Adrenal gland (tissue), 12 donors: Measurements from ENCODE around the gene ZNF780A. TPM values are rescaled to one million over a fixed set of nuclear protein-coding genes. Genes with fewer than 3 reads are reported as not detected.
"Not testable (repeated sequence)": the region's sequence is repeated elsewhere in the genome, so short reads cannot be mapped to it uniquely, and the experiment has no call there.

Experiments used
- DNase-seq, 7 donors: peaks; one replicate each; pipeline ENCODE4 v3.0.0-alpha.2; 2019 to 2020
- H3K27ac ChIP-seq, 5 donors: fragments of 200-600 bp; sonication (generic) in 4 of 5; 1 replicate in 3 of 5; 2 replicates in 2 of 5; pipeline versions ENCODE4 v1.5.1 to v1.8.0; 2016 to 2020; ENCODE audit warnings: mild to moderate bottlenecking in 1 of 5
- H3K27me3 ChIP-seq: fragments of 200-600 bp; 2 replicates; pipeline ENCODE4 v1.8.0; 2021
- H3K36me3 ChIP-seq, 2 donors: fragments of 200-600 bp; replicated peaks in 1 of 2; 1 replicate in 1 of 2; 2 replicates in 1 of 2; pipeline versions ENCODE4 v1.5.1 to v1.8.0; 2018 to 2022
- H3K4me1 ChIP-seq, 2 donors: fragments of 200-600 bp; replicated peaks in 1 of 2; 1 replicate in 1 of 2; 2 replicates in 1 of 2; pipeline versions ENCODE4 v1.5.1 to v1.8.0; 2018 to 2021
- H3K4me3 ChIP-seq, 4 donors: fragments of 200-600 bp; sonication (generic) in 3 of 4; one replicate each; pipeline ENCODE4 v1.5.1; 2016 to 2018
- H3K9me3 ChIP-seq, 3 donors: fragments of 200-600 bp; sonication (generic) in 1 of 3; replicated peaks in 1 of 3; 1 replicate in 2 of 3; 2 replicates in 1 of 3; pipeline versions ENCODE4 v1.5.1 to v1.8.0; 2016 to 2021
- CTCF ChIP-seq, 6 experiments: fragments of 450-650 bp in 4 of 6; fragments of 200-600 bp in 2 of 6; sonication (generic) in 1 of 6; IDR thresholded peaks; 1 replicate in 5 of 6; 2 replicates in 1 of 6; pipeline versions ENCODE4 v1.5.1 to v1.8.0; 2016 to 2021; ENCODE audit warnings: antibody characterized with exemption in 6 of 6, mild to moderate bottlenecking in 2 of 6, moderate library complexity in 1 of 6
- POLR2A ChIP-seq, 2 donors: fragments of 450-650 bp; IDR thresholded peaks; one replicate each; pipeline ENCODE4 v1.6.1; 2017; ENCODE audit warnings: antibody characterized with exemption in 2 of 2, mild to moderate bottlenecking in 2 of 2, moderate library complexity in 1 of 2
- WGBS, 4 donors: extraction: QIAGEN DNeasy Blood & Tissue Kit in 2 of 4; methylation state at CpG; one replicate each; pipeline versions ENCODE4 v1.1.5 to v1.1.7; 2013 to 2017; 5-methylcytosine and 5-hydroxymethylcytosine counted together
- intact Hi-C, 2 donors: fragments of 100-400 bp; cut with DNase I; formaldehyde crosslinking; loops; one replicate each; pipeline versions ENCODE4 v1.14.1 to v1.15.0; 2022 to 2023
- polyA plus RNA-seq, 3 donors: library from polyadenylated mRNA; stranded (reverse); fragments of 200-250 nt in 2 of 3; fragments of 350-450 nt in 1 of 3; fragmentation: Illumina TruSeq in 1 of 3; extraction: RNeasy Lipid Tissue Mini Kit (QIAGEN cat#74804) in 1 of 3; gene quantifications; one replicate each; pipeline ENCODE4 v1.2.3, GENCODE V29; 2013 to 2014
- total RNA-seq, 9 donors: library from RNA; depleted of rRNA in 4 of 9; stranded (reverse); fragments of >200 nt in 4 of 9; fragments of 120-200 nt in 1 of 9; fragmentation: NEBNext Ultra II Directional in 1 of 9; extraction: Animal tissue kit (Norgen Biotek cat#: 25700) in 1 of 9; gene quantifications; one replicate each; pipeline versions ENCODE4 v1.1.0 to v1.2.4, GENCODE V29; 2013 to 2023
- donor health status: healthy with polysubstance abuse.
- donor health status: Bipolar disorder and iron deficiency.
- donor health status: DM: yes; HTN: yes; CAD: no.
- donor health status: DM: no; HTN: no; CAD: no.
- donor health status: DM: no; HTN: no; CAD: no.
- donor health status: DM: yes; HTN: yes; CAD: no.

ZNF780A gene
- total and polyA plus RNA-seq, 12 donors = 12.9 to 65.6 (median 22.9) TPM

- Histone ChIP-seq H3K4me1 (peaks cover 4 to 13% of the 10 kb centered on the region in 2 donors), H3K27me3 (no peaks in the 10 kb centered on the region), H3K36me3 (no peaks in the 10 kb centered on the region), H3K27ac (peak within 1 kb of the TSS in 4 of 5 donors; percentile 26 to 77 (median 60)), H3K9me3 (peaks cover 0 to 22% (median 8%) of the 10 kb centered on the region in 3 donors), H3K4me3 (peak within 1 kb of the TSS; percentile 67 to 89 (median 87))
- WGBS, 4 donors = 0 to 1% (median 1%) methylated on average over 22 to 41 of the region's 41 CpGs
- peak in 1 of 2 donors; percentile 10 for TF ChIP-seq POLR2A (IDR thresholded peaks at IDR 0.05)
- no peak for TF ChIP-seq CTCF (IDR thresholded peaks at IDR 0.05)
- intact Hi-C loops = no loop called here
- peak; percentile 53 to 81 (median 63) for DNase-seq
These were observed 34.8 kb downstream of the ZNF780A start, which contains the start of gene ZNF780B for GRCh38 chr19:40055832-40056504. Gene ZNF780B (minus strand): TSS chr19:40056231. CDS start chr19:40050332, 5,899 bp downstream.

GRCh38 chr19:40055049-40055448, 35.7 kb downstream of the ZNF780A start:
- 39 to 59% (median 52%) methylated on average over 10 of the region's 10 CpGs for WGBS, 4 donors
- Histone ChIP-seq H3K36me3 (no peaks in the 10 kb centered on the region), H3K27me3 (no peaks in the 10 kb centered on the region), H3K27ac (peak overlapping the region in 2 of 5 donors; percentile 58 to 77), H3K4me3 (peak overlapping the region in 2 of 4 donors; percentile 67 to 87), H3K9me3 (peaks cover 0 to 20% (median 8%) of the 10 kb centered on the region in 3 donors), H3K4me1 (peaks cover 4 to 13% of the 10 kb centered on the region in 2 donors)
- TF ChIP-seq POLR2A (IDR thresholded peaks at IDR 0.05) (no peak), CTCF (IDR thresholded peaks at IDR 0.05) (no peak)
- DNase-seq = no peak
- intact Hi-C loops = no loop called here

GRCh38 chr19:40054632-40055031, 36.1 kb downstream of the ZNF780A start:
- H3K9me3 ChIP-seq = peaks cover 0 to 15% (median 7%) of the 10 kb centered on the region in 3 donors
- no peaks in the 10 kb centered on the region for H3K36me3 ChIP-seq
- H3K27ac ChIP-seq = no peak overlapping the region
- TF ChIP-seq CTCF (IDR thresholded peaks at IDR 0.05) (no peak), POLR2A (IDR thresholded peaks at IDR 0.05) (no peak)
- H3K4me3 ChIP-seq = no peak overlapping the region
- peaks cover 4 to 13% of the 10 kb centered on the region in 2 donors for H3K4me1 ChIP-seq
- H3K27me3 ChIP-seq = no peaks in the 10 kb centered on the region
- intact Hi-C loops = no loop called here
- DNase-seq = no peak
- WGBS, 4 donors = 93 to 96% (median 95%) methylated on average over 9 of the region's 9 CpGs

GRCh38 chr19:40053491-40053890, 37.3 kb downstream of the ZNF780A start:
- Histone ChIP-seq H3K4me3 (no peak overlapping the region), H3K27ac (no peak overlapping the region), H3K4me1 (peaks cover 4 to 13% of the 10 kb centered on the region in 2 donors), H3K36me3 (no peaks in the 10 kb centered on the region), H3K9me3 (peaks cover 0 to 9% (median 0%) of the 10 kb centered on the region in 3 donors), H3K27me3 (no peaks in the 10 kb centered on the region)
- WGBS, 4 donors = 97 to 100% (median 97%) methylated on average over 2 of the region's 2 CpGs
- no peak for DNase-seq
- no peak for TF ChIP-seq POLR2A (IDR thresholded peaks at IDR 0.05)
- TF ChIP-seq CTCF (IDR thresholded peaks at IDR 0.05) = no peak
- intact Hi-C loops = no loop called here

GRCh38 chr19:40041718-40042117, 49.0 kb downstream of the ZNF780A start:
- H3K27me3 ChIP-seq, intact Hi-C loops, H3K27ac ChIP-seq, DNase-seq, H3K4me1 ChIP-seq, H3K4me3 ChIP-seq: not testable (repeated sequence)
- peaks cover 0 to 27% of the 10 kb centered on the region in 2 donors for H3K36me3 ChIP-seq
- 94 to 100% (median 95%) methylated on average over 1 of the region's 1 CpG for WGBS, 4 donors
- peaks cover 0 to 32% (median 7%) of the 10 kb centered on the region in 3 donors for H3K9me3 ChIP-seq

GRCh38 chr19:40038047-40038446, 52.7 kb downstream of the ZNF780A start:
- intact Hi-C loops, H3K4me1 ChIP-seq: not testable (repeated sequence)
- WGBS, 4 donors = 98 to 100% (median 100%) methylated on average over 1 to 3 of the region's 3 CpGs

More at GRCh38 chr19:40038047-40038446, 52.7 kb downstream of the ZNF780A start:
- not testable (repeated sequence) for H3K27me3 ChIP-seq, H3K4me3 ChIP-seq, DNase-seq, H3K27ac ChIP-seq, H3K36me3 ChIP-seq
- peaks cover 0 to 52% (median 0%) of the 10 kb centered on the region in 3 donors for H3K9me3 ChIP-seq
